HTERT RPE-1 (cell line): ENCODE data around the gene ITPRIPL1.
"Not testable (repeated sequence)": the region's sequence is repeated elsewhere in the genome, so short reads cannot be mapped to it uniquely, and the experiment has no call there.

Experiments used
- in situ Hi-C: fragments of 300-500 bp; cut with MboI; formaldehyde crosslinking; loops from 4 replicates; pipeline ENCODE4 v1.14.3; 2020; ENCODE audit warnings: low sequenced_read_pairs

ITPRIPL1 gene, protein sequence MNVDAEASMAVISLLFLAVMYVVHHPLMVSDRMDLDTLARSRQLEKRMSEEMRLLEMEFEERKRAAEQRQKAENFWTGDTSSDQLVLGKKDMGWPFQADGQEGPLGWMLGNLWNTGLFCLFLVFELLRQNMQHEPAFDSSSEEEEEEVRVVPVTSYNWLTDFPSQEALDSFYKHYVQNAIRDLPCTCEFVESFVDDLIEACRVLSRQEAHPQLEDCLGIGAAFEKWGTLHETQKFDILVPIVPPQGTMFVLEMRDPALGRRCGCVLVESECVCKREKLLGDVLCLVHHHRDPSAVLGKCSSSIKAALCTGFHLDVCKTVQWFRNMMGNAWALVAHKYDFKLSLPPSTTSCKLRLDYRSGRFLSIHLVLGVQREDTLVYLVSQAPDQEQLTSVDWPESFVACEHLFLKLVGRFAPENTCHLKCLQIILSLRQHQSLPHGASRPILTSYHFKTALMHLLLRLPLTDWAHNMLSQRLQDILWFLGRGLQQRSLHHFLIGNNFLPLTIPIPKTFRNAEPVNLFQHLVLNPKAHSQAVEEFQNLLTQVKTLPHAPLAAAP

DNA sequence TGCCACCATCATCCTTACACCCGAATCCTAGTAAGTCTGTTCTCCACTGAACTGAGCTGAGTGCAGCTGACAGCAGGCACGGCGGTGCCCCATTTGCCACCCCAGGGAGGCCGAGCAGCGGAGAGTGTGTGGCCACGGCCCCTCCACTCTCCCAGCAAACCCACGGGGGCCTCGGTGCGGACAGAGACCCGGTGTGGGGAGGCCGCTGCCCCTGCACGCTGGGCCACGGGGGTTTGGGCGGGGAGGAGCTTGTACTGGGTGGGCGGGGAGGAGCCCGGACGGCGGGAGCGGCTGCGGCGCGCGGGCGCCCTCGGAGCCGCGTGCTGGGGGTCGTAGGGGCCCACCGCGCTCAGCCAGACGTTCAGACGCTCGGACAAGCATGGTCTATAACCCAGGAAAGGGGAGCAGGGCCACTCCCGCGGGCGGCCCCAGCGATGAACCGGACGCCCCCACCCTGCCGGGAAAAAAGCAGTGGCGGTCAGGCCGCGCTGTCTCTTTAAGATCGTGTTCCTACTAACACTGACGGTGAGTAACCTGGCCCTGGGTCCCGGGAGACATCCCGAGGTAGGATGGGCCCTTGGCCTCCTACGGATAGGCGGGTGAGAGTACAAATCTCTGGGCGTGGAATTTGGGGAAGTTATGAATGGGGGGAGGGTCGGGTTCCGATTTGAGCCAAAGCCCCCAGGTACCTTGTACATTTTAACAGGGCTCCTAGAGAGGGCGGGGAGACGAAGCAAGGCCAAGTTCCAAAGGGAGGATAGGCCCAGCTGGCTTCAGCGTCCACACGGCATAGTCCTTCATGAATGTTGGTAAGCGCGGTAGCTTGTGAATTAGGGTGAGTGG lies at the start of gene ITPRIPL1:
ITPRIPL1 (plus strand) TSS at position 277 of the 843 bp plus-strand sequence; CDS start at position 800, 523 bp downstream.
- in situ Hi-C loops: no loop called here

DNA sequence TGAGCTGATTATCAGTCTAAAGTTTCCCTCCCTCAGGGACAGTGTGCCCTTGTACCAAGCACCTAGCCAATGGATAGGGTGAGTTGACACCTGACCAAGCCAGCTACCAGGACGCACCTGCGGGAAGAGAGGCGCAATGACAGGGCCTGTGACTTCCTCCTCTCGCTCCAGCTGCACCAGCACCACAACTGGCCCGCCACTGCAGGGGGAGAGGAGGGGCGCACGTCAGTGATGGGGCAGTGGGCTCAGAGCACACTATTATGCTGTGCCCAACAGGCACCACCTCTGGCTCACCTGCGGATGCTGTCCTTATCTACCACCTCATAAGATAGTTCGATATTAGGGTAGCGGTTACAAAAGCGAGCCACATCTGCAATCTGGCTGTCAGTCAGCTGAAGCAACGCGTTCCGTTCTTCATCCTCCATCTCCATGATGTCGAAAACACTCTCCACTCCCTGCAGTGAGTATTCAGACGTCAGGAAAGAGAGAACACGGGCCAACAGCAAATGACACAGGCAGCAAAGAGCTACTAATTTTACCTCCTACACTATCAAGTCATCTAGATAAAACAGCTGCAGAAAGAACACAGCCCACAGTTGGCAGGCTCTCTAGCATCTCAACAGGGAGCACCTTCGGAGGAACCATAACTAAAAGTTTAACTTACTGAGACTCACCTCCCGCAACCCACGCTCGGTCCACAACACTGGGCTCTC lies 48.2 kb upstream of the ITPRIPL1 start:
- in situ Hi-C loops: no loop called here

DNA sequence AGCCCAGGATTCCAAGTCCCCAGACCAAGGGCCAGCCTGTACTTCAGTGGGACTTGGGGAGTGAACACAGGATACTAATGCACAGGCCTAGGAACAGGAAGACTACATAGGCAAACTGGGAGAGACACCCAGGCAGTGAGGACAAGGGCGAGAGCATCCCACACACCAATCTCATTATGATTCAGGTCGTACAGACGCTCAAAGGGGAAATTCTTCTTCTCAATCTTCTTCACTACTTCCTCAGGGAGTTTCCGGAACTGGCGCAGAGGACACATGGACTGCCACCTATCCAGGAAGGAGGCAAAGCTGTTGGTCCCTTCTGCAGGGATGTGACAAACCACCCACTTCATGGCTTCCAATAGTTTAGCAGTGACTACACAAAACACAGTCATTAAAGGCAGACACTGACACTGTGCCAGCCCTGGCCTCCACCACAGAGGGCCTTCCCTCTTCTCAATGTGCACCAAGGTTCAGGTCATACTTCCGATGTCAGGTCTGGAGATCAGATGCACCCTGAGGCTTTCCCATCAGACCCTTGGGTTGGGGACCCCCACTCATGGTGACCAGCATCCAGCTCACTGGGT lies 37.8 kb upstream of the ITPRIPL1 start:
- in situ Hi-C loops: no loop called here

DNA sequence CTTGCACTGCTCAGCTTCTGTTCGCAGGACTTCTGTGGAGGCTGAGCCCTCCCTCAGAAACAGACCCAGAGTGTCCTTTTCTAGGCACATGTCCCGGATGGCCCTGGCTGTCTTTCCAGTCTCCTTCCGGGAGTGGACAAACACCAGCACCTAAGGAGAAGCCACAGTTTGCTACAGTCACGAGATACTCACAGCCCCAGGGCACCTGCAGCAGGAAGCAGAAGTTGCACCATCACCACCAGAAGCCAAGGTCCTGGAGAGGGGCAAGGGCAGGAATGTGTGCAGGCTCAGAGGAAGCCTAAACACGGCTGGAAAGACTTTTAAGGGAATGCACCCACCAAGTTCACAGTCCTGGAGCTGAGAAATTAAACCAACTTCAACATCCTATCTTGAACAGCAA lies 33.4 kb upstream of the ITPRIPL1 start:
- in situ Hi-C loops: no loop called here

DNA sequence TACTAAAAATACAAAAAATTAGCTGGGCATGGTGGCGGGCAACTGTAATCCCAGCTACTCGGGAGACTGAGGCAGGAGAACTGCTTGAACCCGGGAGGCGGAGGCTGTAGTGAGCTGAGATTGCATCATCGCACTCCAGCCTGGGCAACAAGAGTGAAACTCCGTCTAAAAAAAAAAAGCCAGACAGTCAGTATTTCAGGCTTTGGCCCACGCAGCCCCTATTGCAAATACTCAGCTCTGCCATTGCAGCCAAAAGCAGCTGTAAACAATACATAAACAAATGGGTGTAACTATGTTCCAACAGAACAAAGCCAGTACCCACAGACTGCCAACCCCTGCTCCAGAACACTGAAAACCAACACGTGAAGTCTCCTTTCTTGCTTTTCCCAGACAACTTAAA lies 30.8 kb upstream of the ITPRIPL1 start:
- in situ Hi-C loops: not testable (repeated sequence)

DNA sequence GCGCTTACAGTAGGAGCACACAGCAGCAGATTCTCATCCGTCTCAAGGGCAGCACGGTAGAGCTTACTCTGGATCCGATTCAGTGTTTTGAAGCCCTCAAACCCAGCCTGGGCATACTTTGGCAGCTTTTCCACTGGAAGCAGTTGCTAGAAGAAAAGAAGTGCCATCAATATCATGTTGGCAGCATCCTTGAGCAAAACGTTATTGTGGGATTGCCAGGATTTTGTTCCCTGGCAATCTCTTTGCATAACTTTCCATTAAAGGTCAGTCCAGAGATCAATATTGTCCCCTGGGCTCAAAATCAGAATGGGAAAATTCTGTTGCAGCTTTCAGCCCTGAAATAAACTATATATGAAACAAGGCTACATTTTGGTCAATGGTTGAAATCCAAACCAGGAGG lies 28.2 kb upstream of the ITPRIPL1 start:
- in situ Hi-C loops: no loop called here

DNA sequence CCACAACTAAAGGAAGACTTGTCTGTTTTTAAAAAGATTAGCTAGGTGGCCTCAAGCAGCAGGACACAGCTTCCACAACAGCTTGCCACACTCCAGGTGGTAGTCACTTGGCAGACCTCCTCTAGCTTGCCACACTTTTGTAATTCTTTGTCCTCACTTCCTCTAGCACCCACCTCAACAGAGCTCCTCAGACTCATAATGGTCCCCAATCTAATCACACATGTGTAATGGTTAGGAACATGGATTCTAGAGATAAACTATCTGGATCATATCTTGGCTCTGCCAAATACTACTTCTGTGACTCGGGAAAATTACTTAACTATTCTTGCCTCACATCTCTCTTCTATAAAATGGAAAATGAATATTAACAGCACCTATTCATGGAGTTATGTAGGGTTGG lies 23.3 kb upstream of the ITPRIPL1 start:
- in situ Hi-C loops: no loop called here

DNA sequence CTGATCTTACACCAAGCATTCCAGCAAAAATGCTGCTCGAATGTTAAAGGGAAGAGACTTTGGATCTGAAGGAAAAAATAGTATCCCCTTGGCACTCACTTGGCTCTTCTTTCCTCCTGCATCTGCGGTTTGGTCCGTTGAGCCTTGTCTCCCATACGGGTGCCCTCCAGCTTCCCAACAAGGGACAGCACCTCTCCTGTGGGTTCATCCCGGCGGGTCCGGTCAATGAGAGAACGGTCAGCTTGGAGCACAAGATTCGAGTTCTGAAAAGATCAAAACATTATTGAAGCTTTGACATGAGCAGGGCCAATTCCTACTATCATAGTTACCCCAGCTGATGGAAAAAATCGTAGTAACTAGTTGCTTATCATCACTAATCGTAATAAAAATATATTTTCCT lies 20.5 kb upstream of the ITPRIPL1 start:
- in situ Hi-C loops: no loop called here

DNA sequence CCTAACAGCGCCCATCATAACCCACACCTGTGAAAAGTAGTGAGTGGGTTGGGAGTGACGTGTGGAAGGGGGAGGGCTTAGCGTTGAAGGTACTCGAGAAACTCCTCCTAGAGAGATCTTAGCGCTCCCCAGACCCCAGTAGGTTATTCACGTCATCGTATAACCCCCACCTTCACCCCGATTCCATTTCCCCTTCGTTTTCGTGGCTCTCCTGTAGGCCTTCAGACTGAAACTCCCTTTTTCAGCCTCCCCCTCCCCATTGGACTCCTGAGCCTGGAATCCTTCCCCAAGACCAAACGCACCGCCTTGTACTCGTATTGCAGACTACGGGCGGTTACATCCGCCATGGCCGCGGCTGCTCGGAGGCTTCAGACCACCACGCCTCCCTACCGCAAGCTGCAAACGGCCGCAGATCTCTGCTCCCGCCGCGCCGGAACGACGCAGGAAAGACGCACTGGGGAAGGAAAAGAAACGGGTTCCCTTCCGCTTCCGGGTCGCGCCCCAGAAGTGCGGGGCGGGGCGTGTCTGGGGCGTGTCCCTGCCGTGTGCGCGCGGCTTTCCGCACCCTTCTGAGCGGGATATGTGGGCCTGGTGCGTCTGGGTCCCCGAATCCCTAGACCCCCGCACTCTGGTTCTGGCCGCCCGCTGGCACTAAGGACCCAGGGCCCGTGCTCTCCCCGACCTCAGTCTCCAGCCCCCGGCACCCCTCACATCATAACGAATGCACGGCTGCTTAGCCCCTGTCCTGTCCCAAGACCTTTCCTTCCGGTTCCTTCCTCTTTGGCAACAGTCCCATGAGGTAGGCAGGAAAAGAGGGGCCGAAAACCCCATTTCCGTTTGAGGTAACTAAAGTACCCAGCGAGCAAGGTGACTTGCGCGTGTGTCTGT lies 19.8 kb upstream of the ITPRIPL1 start, which contains the start of gene SNRNP200:
SNRNP200 (minus strand) TSS at position 456 of the 888 bp plus-strand sequence; CDS start at position 347, 109 bp downstream.
- in situ Hi-C loops: no loop called here

DNA sequence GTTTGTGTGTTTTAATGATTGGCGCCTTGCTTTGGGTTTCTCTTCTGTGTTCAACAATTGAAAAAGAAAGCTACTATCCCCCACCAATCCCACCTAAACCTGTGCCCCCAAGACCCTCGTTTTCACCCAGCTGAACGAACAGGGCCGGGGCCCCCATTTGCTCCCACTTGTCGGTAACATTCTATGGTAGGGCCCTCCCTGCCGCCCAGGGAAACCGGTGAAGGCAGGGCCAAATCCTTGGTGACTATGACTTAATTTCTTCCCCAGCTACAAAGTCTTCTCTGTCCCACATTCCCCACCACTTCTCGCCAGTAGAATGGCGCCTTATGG lies 19.2 kb upstream of the ITPRIPL1 start:
- in situ Hi-C loops: no loop called here

DNA sequence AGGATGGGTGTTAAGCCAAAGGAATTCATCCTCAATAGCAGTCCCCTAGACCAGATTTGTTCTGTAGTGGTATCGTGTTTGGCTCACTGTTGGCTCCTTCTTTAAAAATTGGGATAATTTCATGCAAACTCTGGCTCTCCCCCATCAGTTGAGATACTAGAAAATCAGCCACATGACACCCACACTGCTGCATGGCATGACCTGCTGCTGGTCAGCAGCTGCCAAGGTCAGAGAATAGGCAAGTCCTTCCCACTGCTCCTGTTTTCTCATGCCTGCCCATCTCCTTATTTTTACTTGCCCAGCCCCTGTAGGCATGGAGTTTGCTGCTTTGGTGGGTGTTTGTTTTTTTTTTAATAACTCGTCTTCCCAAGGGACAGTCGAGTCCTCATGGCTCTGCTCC lies 18.7 kb upstream of the ITPRIPL1 start:
- in situ Hi-C loops: no loop called here

DNA sequence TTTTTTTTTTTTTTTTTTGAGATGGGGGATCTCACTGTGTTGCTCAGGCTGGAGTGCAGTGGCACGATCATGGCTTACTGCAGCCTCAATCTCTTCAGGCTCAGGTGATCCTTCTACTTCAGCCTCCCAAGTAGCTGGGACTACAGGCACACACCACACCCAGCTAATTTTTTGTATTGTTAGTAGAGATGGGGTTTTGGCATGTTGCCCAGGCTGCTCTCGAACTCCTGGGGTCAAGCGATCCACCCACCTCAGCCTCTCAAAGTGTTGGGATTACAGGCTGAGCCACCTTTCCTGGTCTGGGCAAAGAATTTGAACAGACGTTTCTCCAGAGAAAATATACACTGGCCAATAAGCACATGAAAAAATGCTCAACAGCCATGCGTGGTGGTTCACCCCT lies 16.9 kb upstream of the ITPRIPL1 start:
- in situ Hi-C loops: no loop called here

DNA sequence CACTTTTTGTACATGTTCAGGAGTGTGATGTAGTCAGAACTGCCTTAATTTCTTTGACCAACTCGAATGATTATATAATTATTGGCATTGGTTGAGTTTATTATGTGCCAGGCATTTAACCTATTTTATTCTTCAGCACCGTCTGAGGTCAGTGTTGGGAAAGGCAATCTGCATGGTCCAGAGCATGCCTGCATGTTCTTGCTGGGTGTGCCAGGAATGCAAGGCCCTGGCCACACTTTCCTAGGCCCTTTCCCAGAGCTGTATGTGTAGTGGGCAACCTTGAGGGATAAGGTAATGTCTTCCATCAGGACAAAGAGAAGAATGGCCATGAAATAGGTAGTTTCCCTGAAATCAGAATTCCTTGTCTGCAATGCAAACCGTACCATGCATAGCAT lies 10.1 kb upstream of the ITPRIPL1 start:
- in situ Hi-C loops: no loop called here

DNA sequence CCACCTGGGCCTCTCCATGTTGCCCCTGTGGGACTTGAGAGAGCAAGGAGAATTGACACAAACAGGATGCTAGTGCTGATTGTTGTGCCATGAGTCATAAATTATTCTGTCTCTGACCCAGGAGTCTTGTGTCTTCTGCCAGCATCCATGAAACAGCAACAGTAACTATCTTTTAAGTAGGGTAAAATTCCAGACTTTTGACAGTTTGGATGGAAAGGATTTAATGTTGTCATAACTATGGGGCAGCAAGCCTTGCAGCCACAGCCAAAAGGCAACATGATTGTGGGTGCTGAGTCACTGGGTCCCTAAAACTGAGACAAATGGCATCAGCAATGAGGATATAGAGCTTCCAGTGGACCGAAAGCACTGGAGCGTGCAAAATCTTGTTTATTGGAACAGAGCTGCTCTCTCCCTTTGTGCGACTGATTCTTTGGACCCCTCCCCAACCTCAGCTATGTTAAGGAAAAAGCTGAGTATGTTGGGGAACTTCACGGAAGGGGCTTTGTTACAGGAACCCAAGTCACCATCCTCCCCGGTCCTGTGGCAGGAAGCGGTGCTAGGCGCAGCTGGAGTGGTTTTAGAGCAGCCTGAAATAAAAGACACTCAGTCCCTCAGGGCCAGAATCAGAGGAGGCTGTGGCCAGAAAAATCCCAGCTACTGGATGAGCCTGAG lies 9.6 kb upstream of the ITPRIPL1 start:
- in situ Hi-C loops: no loop called here

DNA sequence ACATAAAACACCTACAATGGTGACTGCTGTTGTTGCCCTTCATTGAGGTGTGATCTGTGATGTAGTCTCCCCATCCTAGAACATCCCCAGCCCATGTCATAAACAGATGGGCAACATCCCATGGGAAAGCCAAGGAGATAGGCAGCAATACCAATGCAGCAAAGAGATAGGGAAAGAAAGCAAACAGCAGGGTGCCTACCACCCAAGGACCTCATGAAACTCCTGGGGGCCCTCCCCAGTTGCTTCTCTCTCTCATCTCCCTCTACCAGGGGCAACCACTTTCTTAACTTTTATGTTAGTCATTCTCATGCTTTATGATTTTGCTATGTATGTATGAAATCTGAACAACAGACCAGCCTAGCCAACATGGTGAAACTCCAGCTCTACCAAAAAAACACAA lies 8.1 kb upstream of the ITPRIPL1 start:
- in situ Hi-C loops: no loop called here

DNA sequence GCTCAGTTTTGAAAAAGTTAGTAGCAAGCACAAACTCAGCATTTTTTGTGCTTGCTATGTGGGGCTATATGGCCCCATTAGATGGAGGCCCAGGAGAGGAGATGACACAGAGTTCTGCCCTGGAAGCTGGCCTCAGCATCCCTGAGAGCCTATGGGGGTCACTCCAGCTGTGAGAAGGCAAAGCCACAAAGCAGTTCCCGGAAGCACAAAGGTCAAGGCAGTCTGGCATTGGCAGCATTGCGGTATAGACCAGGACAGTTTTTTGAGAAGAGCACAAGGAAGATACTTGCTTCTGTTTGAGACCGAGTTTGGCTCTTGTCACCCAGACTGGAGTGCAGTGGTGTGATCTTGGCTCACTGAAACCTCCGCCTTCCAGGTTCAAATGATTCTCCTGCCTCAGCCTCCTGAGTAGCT lies 7.5 kb upstream of the ITPRIPL1 start:
- in situ Hi-C loops: no loop called here

DNA sequence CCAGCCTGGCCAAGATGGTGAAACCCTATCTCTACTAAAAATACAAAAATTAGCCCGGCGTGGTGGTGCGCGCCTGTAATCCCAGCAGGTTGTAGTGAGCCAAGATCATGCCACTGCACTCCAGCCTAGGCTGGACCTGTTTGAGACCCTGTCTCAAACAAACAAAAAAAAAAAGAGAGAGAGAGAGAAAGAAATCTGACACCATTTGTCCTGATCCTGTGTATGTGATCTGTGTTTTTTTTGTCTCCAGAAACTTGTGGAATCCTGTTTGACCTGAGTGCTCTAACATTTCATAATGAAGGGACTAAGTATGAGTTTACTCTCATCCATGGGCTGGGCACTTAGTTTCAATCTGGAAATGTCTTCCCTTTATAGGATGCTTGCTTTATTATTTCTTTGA lies 6.4 kb upstream of the ITPRIPL1 start:
- in situ Hi-C loops: no loop called here

DNA sequence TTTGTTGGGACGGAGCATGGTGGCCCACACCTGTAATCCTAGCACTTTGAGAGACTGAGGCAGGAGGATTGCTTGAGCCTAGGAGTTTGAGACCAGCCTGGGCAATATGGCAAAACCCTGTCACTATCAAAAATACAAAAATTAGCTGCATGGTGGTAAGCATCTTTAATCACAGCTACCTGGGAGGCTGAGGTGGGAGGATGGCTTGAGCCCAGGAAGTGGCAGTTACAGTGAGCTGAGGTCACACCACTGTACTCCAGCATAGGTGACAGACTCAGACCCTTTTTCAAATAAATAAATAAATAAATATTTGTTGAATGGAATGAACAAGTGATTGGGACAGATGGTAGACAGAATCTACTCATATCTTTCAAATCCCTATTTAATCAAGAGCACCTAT lies 5.7 kb upstream of the ITPRIPL1 start:
- in situ Hi-C loops: no loop called here

DNA sequence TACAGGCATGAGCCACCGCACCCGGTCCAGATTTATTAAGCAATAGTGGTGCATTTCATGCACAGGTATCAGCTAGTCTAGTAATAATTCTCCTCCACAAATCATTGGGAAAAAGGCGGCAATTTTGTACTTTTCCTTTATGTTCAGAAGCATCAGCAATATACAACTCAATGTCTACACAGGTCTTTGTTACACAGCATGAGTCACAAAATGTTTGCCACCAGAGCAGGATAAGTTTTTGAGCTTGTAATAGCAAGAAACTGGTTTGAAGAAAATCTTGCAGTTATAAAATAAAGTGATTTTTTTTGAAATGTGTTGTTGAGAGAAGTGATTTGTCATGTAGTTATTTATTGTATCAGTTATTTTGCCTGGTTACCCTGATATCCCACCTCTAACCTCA lies 4.8 kb upstream of the ITPRIPL1 start:
- in situ Hi-C loops: no loop called here
